Body of pancreas (tissue), 4 donors: ENCODE measurements around the gene PRTFDC1. TPM values are rescaled to one million over a fixed set of nuclear protein-coding genes. Genes with fewer than 3 reads are reported as not detected.

Experiments
- ATAC-seq: fragments of 150-250 bp; one replicate; pipeline ENCODE4 v1.9.1; 2016
- DNase-seq, 4 donors: peaks; one replicate each; pipeline ENCODE4 v3.0.0-alpha.2; 2019
- H3K27ac ChIP-seq, 4 donors: fragments of 200-600 bp; sonication (generic); 1 replicate in 3 of 4; 2 replicates in 1 of 4; pipeline versions ENCODE4 v1.5.1 to v1.6.1; 2016 to 2019; ENCODE audit warnings: mild to moderate bottlenecking in 1 of 4, mixed read lengths in 1 of 4, moderate library complexity in 1 of 4
- H3K27me3 ChIP-seq, 2 donors: fragments of 200-600 bp; sonication (generic); one replicate each; pipeline ENCODE4 v1.6.0; 2016; ENCODE audit warnings: mild to moderate bottlenecking in 1 of 2
- H3K36me3 ChIP-seq, 2 donors: fragments of 200-600 bp; sonication (generic); replicated peaks in 1 of 2; 2 replicates each; pipeline ENCODE4 v1.5.1; 2016; ENCODE audit warnings: low read depth in 2 of 2; ENCODE audit not compliant: insufficient read depth in 1 of 2
- H3K4me1 ChIP-seq: fragments of 200-600 bp; sonication (generic); one replicate; pipeline ENCODE4 v1.6.0; 2016
- H3K4me3 ChIP-seq, 2 donors: fragments of 200-600 bp; sonication (generic); 1 replicate in 1 of 2; 2 replicates in 1 of 2; pipeline ENCODE4 v1.5.1; 2016 to 2019
- H3K9me3 ChIP-seq, 3 donors: fragments of 200-600 bp; sonication (generic); 1 replicate in 2 of 3; 2 replicates in 1 of 3; pipeline ENCODE4 v1.5.1; 2016
- POLR2A ChIP-seq, 3 donors: fragments of 450-650 bp; IDR thresholded peaks; one replicate each; pipeline ENCODE4 v1.6.1; 2016; ENCODE audit warnings: antibody characterized with exemption in 3 of 3, mild to moderate bottlenecking in 2 of 3
- WGBS, 2 donors: methylation state at CpG; one replicate each; pipeline ENCODE4 v1.1.5; 2017; 5-methylcytosine and 5-hydroxymethylcytosine counted together
- intact Hi-C: fragments of 100-400 bp; cut with DNase I; formaldehyde crosslinking; loops from one replicate; pipeline ENCODE4 v1.15.1; 2023
- total RNA-seq, 2 donors: library from RNA; depleted of rRNA; stranded (reverse); fragments of >200 nt; gene quantifications; one replicate each; pipeline ENCODE4 v1.1.0, GENCODE V29; 2016
- TF ChIP-seq, protein P1 (sequence below), 7 experiments: fragments of 450-650 bp in 4 of 7; fragments of 200-600 bp in 3 of 7; sonication (generic) in 3 of 7; IDR thresholded peaks; one replicate each; pipeline ENCODE4 v1.5.1; 2016 to 2019; ENCODE audit warnings: antibody characterized with exemption in 7 of 7

Gene PRTFDC1
- total RNA-seq, 2 donors from 2014 or later: 6.5 to 14.2 TPM

DNA sequence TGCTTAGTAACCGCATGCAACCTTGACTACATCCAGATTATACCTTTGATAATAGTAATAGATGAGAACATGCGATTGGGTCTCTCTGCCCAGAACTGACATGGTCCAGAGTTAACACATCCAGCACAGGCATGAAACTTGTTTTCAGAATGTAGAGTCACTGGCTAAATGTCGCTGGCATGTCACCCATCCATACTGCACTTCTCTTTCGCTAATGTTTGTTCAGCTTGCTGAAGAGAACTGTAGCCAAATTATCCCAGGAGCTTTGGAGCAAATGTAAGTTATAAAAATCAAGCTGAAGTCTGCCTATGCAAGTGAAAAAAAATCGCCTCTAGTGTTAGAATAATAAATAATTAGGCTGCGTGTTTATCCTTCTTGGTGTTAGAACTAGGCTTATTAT is 98.2 kb downstream of the PRTFDC1 start:
- TF ChIP-seq POLR2A (IDR thresholded peaks at IDR 0.05): no peak
- TF ChIP-seq, protein P1, sequence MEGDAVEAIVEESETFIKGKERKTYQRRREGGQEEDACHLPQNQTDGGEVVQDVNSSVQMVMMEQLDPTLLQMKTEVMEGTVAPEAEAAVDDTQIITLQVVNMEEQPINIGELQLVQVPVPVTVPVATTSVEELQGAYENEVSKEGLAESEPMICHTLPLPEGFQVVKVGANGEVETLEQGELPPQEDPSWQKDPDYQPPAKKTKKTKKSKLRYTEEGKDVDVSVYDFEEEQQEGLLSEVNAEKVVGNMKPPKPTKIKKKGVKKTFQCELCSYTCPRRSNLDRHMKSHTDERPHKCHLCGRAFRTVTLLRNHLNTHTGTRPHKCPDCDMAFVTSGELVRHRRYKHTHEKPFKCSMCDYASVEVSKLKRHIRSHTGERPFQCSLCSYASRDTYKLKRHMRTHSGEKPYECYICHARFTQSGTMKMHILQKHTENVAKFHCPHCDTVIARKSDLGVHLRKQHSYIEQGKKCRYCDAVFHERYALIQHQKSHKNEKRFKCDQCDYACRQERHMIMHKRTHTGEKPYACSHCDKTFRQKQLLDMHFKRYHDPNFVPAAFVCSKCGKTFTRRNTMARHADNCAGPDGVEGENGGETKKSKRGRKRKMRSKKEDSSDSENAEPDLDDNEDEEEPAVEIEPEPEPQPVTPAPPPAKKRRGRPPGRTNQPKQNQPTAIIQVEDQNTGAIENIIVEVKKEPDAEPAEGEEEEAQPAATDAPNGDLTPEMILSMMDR (IDR thresholded peaks at IDR 0.05): no peak
- no peaks in the 10 kb centered on the region for H3K4me1 ChIP-seq
- no peaks in the 10 kb centered on the region for H3K36me3 ChIP-seq
- 88 to 93% methylated on average over 6 of the region's 6 CpGs for whole genome bisulfite sequencing, 2 donors
- no peaks in the 10 kb centered on the region for H3K27me3 ChIP-seq
- H3K9me3 ChIP-seq: no peaks in the 10 kb centered on the region
- intact Hi-C loops: no loop called here
- no peak overlapping the region for H3K27ac ChIP-seq
- no peak overlapping the region for H3K4me3 ChIP-seq
- no peak for DNase-seq
- no peak for ATAC-seq

DNA sequence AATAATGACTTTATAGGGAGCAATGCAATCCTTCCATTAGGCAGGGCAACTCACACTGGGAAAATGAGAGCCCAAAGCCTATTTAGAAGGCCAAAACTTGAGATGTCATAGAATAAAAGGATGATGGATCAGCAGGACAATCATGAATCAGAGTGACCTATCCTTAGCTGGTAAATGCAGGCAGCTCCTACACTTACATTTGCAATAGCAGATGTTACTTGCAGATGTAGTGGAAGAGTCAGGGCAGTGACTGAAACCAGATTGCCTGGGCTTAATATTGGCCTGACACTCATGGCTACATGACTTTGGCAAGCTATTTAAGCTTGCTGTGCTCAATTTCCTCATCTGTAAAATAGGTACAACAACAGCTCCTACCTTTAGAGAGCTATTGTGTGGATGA is 98.7 kb downstream of the PRTFDC1 start:
- H3K27me3 ChIP-seq: no peaks in the 10 kb centered on the region
- intact Hi-C loops: no loop called here
- no peak overlapping the region for H3K4me3 ChIP-seq
- TF ChIP-seq POLR2A (IDR thresholded peaks at IDR 0.05): no peak
- TF ChIP-seq, protein P1 (IDR thresholded peaks at IDR 0.05): no peak
- ATAC-seq (no peak), DNase-seq (no peak)
- H3K27ac ChIP-seq: no peak overlapping the region
- H3K9me3 ChIP-seq: no peaks in the 10 kb centered on the region
- no peaks in the 10 kb centered on the region for H3K36me3 ChIP-seq
- no peaks in the 10 kb centered on the region for H3K4me1 ChIP-seq

DNA sequence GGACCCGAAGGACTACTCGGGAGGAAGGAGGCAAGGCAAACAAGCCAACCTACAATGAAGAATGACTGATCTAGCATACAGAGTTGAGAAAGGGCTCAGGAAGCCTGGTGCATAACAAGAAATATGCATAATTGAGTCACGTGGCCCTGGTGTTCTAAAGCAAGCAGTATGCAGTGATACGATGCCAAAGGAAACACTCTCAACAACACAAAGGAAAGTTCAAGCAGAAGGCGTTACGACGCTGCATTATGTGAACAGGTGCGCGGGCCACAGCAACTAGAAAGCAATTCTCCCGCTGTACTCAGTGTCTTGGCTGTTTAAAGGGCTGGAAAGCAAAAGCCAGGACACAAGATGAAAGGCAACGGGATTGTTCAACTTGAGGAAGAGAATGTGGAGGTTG is 100.8 kb downstream of the PRTFDC1 start:
- no peak overlapping the region for H3K4me3 ChIP-seq
- no peaks in the 10 kb centered on the region for H3K27me3 ChIP-seq
- peak; percentile 47 for ATAC-seq
- WGBS, 2 donors: 33 to 35% methylated on average over 11 of the region's 11 CpGs
- H3K4me1 ChIP-seq: no peaks in the 10 kb centered on the region
- peak; percentile 15 to 46 (median 42) for DNase-seq
- no peak overlapping the region for H3K27ac ChIP-seq
- TF ChIP-seq, protein P1 (IDR thresholded peaks at IDR 0.05): no peak
- no peak for TF ChIP-seq POLR2A (IDR thresholded peaks at IDR 0.05)
- intact Hi-C loops: no loop called here
- H3K9me3 ChIP-seq: no peaks in the 10 kb centered on the region
- no peaks in the 10 kb centered on the region for H3K36me3 ChIP-seq

DNA sequence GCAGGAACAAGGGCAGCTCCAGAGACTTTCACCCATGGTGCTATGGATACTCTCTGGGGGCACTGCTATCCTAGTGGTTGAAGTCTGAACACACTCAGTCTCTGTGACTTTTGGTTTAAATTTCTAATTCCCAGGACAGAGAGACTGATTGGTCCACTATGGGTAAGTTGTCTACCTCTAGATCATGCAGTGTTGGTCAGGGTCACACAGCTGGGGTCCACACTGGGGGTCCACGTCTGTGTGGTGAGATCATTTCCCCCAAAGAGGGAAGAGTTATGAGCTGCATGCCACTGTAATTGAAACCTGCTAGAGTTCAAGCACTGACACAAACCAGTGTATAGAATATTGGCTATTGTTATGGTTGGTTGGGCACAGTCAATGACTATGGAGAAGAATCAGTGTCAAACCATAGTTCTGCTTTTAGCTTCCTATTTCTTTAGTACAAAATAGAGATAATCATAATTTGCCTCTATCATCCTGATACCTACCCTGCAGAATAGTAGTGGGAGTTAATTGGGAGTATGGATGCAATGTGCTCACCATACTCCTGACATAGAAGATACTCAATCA is 101.6 kb downstream of the PRTFDC1 start:
- no peak for ATAC-seq
- WGBS, 2 donors: 67% methylated on average over 1 of the region's 1 CpG

More for the DNA sequence above, 101.6 kb downstream of the PRTFDC1 start:
- H3K9me3 ChIP-seq: no peaks in the 10 kb centered on the region
- H3K36me3 ChIP-seq: no peaks in the 10 kb centered on the region
- H3K4me1 ChIP-seq: no peaks in the 10 kb centered on the region
- H3K27ac ChIP-seq: no peak overlapping the region
- no peak overlapping the region for H3K4me3 ChIP-seq
- intact Hi-C loops: no loop called here
- TF ChIP-seq, protein P1 (IDR thresholded peaks at IDR 0.05): no peak
- no peak for TF ChIP-seq POLR2A (IDR thresholded peaks at IDR 0.05)
- H3K27me3 ChIP-seq: no peaks in the 10 kb centered on the region
- DNase-seq: no peak
